GM12878 (cell line): ENCODE measurements around the gene CCDC24.

ENCODE experiments used
- CEBPB ChIP-seq, 2 experiments: fragments of 150-350 bp in 1 of 2; IDR thresholded peaks; 2 replicates each; pipeline ENCODE4 v1.6.1; 2012 to 2014; ENCODE audit warnings: low read depth in 2 of 2, low read length in 2 of 2, borderline replicate concordance in 1 of 2, inconsistent platforms in 1 of 2
- CHD1 ChIP-seq: IDR thresholded peaks from 2 replicates; pipeline ENCODE4 v1.6.1; 2012; ENCODE audit warnings: low read depth, low read length, improper control_type of control experiment
- CREB1 ChIP-seq: IDR thresholded peaks from 2 replicates; pipeline ENCODE4 v1.6.1; 2012; ENCODE audit warnings: low read depth, mild to moderate bottlenecking, inconsistent platforms
- CTCF ChIP-seq, 3 experiments: IDR thresholded peaks in 2 of 3; conservative IDR thresholded peaks in 1 of 3; 2 replicates each; pipeline ENCODE4 v1.5.1; 2011; ENCODE audit warnings: low read depth in 3 of 3, low read length in 3 of 3, mild to moderate bottlenecking in 3 of 3, control low read depth in 2 of 3, moderate library complexity in 2 of 3, inconsistent platforms in 1 of 3, mixed read lengths in 1 of 3; ENCODE audit not compliant: control insufficient read depth in 2 of 3, insufficient read depth in 1 of 3; ENCODE audit errors: extremely low read depth in 1 of 3
- EP300 ChIP-seq, 2 experiments: fragments of 150-350 bp in 1 of 2; IDR thresholded peaks; 2 replicates each; pipeline ENCODE4 v1.6.1; 2011 to 2012; ENCODE audit warnings: low read depth in 2 of 2, low read length in 2 of 2, borderline replicate concordance in 1 of 2, improper control_type of control experiment in 1 of 2, inconsistent platforms in 1 of 2; ENCODE audit not compliant: control insufficient read depth in 1 of 2
- GATAD2B ChIP-seq: fragments of 450-650 bp; conservative IDR thresholded peaks from 2 replicates; pipeline ENCODE4 v1.6.1; 2017; ENCODE audit warnings: low read depth, mild to moderate bottlenecking, moderate library complexity
- MYB ChIP-seq: fragments of 150-350 bp; IDR thresholded peaks from 2 replicates; pipeline ENCODE4 v1.6.1; 2014; ENCODE audit warnings: mild to moderate bottlenecking, low read depth, low read length, borderline replicate concordance
- POLR2A ChIP-seq: IDR thresholded peaks from 2 replicates; pipeline ENCODE4 v1.6.1; 2011; ENCODE audit warnings: low read depth, mild to moderate bottlenecking, low read length
- POLR2AphosphoS5 ChIP-seq: IDR thresholded peaks from 2 replicates; pipeline ENCODE4 v1.6.1; 2011; ENCODE audit warnings: mild to moderate bottlenecking, low read length, inconsistent platforms
- RAD21 ChIP-seq: IDR thresholded peaks from 2 replicates; pipeline ENCODE4 v1.6.1; 2011; ENCODE audit warnings: mild to moderate bottlenecking, low read depth, low read length, moderate library complexity; ENCODE audit not compliant: insufficient read depth
- TF ChIP-seq, protein P1 (sequence below): IDR thresholded peaks from 2 replicates; pipeline ENCODE4 v1.6.1; 2011; ENCODE audit warnings: borderline replicate concordance, low read depth, mild to moderate bottlenecking, moderate library complexity, mixed read lengths, low read length; ENCODE audit not compliant: insufficient read depth; ENCODE audit errors: extremely low read length
- TF ChIP-seq, protein P2 (sequence below): fragments of 450-650 bp; IDR thresholded peaks from 2 replicates; pipeline ENCODE4 v1.6.1; 2016; ENCODE audit warnings: mild to moderate bottlenecking

- TF ChIP-seq CTCF (IDR thresholded peaks at IDR 0.05 in 2 of 3, conservative IDR thresholded peaks at IDR 0.05 in 1 of 3; ENCODE audit: control insufficient read depth in 2 of 3, extremely low read depth in 1 of 3, insufficient read depth in 1 of 3, low read depth in 3 of 3, low read length in 3 of 3) (no peak), POLR2AphosphoS5 (no peak), POLR2A (no peak), GATAD2B (no peak), CEBPB (IDR thresholded peaks at IDR 0.05; ENCODE audit: borderline replicate concordance in 1 of 2, low read depth in 2 of 2, low read length in 2 of 2) (no peak), EP300 (IDR thresholded peaks at IDR 0.05; ENCODE audit: borderline replicate concordance in 1 of 2, control insufficient read depth in 1 of 2, low read depth in 2 of 2, low read length in 2 of 2) (no peak), CREB1 (no peak), RAD21 (no peak), MYB (no peak), CHD1 (no peak)
- TF ChIP-seq, protein P1, sequence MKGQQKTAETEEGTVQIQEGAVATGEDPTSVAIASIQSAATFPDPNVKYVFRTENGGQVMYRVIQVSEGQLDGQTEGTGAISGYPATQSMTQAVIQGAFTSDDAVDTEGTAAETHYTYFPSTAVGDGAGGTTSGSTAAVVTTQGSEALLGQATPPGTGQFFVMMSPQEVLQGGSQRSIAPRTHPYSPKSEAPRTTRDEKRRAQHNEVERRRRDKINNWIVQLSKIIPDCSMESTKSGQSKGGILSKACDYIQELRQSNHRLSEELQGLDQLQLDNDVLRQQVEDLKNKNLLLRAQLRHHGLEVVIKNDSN = no peak
- TF ChIP-seq, protein P2, sequence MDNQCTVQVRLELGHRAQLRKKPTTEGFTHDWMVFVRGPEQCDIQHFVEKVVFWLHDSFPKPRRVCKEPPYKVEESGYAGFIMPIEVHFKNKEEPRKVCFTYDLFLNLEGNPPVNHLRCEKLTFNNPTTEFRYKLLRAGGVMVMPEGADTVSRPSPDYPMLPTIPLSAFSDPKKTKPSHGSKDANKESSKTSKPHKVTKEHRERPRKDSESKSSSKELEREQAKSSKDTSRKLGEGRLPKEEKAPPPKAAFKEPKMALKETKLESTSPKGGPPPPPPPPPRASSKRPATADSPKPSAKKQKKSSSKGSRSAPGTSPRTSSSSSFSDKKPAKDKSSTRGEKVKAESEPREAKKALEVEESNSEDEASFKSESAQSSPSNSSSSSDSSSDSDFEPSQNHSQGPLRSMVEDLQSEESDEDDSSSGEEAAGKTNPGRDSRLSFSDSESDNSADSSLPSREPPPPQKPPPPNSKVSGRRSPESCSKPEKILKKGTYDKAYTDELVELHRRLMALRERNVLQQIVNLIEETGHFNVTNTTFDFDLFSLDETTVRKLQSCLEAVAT = no peak
These were observed 43.4 kb upstream of the CCDC24 start for GRCh38 chr1:43947874-43948437.
